GM12875 (cell line): ENCODE results near the gene ULK1.
"Not testable (repeated sequence)": the region's sequence is repeated elsewhere in the genome, so short reads cannot be mapped to it uniquely, and the experiment has no call there.

Experiments
- H3K4me3 ChIP-seq: one replicate; pipeline ENCODE4 v1.5.1; 2011; ENCODE audit warnings: low read depth, low read length, control low read depth
- CTCF ChIP-seq: IDR thresholded peaks from 2 replicates; pipeline ENCODE4 v1.5.1; 2011; ENCODE audit warnings: low read depth, mild to moderate bottlenecking, control low read depth, inconsistent platforms, low read length, moderate library complexity, borderline replicate concordance; ENCODE audit not compliant: insufficient read depth

ULK1 gene

GRCh38 chr12:131950182-131950913 lies 55.9 kb downstream of the ULK1 start:
- peak overlapping the region; percentile 93 for H3K4me3 ChIP-seq
- no peak for TF ChIP-seq CTCF

GRCh38 chr12:131953810-131954209 lies 59.4 kb downstream of the ULK1 start:
- H3K4me3 ChIP-seq = not testable (repeated sequence)

GRCh38 chr12:131954460-131954859 lies 60.0 kb downstream of the ULK1 start:
- not testable (repeated sequence) for H3K4me3 ChIP-seq

GRCh38 chr12:131959116-131959515 lies 64.7 kb downstream of the ULK1 start:
- TF ChIP-seq CTCF = no peak
- H3K4me3 ChIP-seq = no peak overlapping the region

- TF ChIP-seq CTCF = no peak
- no peak overlapping the region for H3K4me3 ChIP-seq
These were observed 65.5 kb downstream of the ULK1 start for GRCh38 chr12:131959641-131960589.

- not testable (repeated sequence) for H3K4me3 ChIP-seq
These were observed 66.3 kb downstream of the ULK1 start for GRCh38 chr12:131960590-131961325.

- not testable (repeated sequence) for H3K4me3 ChIP-seq
These were observed 66.9 kb downstream of the ULK1 start for GRCh38 chr12:131961328-131961727.

GRCh38 chr12:131962069-131962468 lies 67.6 kb downstream of the ULK1 start:
- TF ChIP-seq CTCF = no peak
- H3K4me3 ChIP-seq = no peak overlapping the region

GRCh38 chr12:131963381-131963780 lies 69.0 kb downstream of the ULK1 start:
- no peak for TF ChIP-seq CTCF
- H3K4me3 ChIP-seq = no peak overlapping the region
